K562 (cell line): ENCODE results near the gene C4A. TPM values are rescaled to one million over a fixed set of nuclear protein-coding genes. Genes with fewer than 3 reads are reported as not detected.

Source experiments
- CEBPB ChIP-seq: fragments of 450-650 bp; IDR thresholded peaks from 2 replicates; pipeline ENCODE4 v1.6.1; 2016; ENCODE audit warnings: missing genetic modification characterization, missing compliant biosample characterization
- DACH1 ChIP-seq: fragments of 450-650 bp; IDR thresholded peaks from 2 replicates; pipeline ENCODE4 v1.6.1; 2018; ENCODE audit not compliant: partially characterized antibody
- IFI16 ChIP-seq: fragments of 250-450 bp; sonication (Bioruptor Pico); IDR thresholded peaks from 2 replicates; pipeline ENCODE4 v2.1.2; 2022; ENCODE audit warnings: mild to moderate bottlenecking, inconsistent platforms
- OTX1 ChIP-seq: fragments of 450-650 bp; formaldehyde crosslinking; IDR thresholded peaks from 2 replicates; pipeline ENCODE4 v1.4.0; 2022; ENCODE audit warnings: mild to moderate bottlenecking
- POLR2G ChIP-seq: fragments of 200-400 bp; formaldehyde crosslinking; IDR thresholded peaks from 2 replicates; pipeline ENCODE4 v1.6.1; 2017; ENCODE audit warnings: low read depth, mild to moderate bottlenecking, antibody characterized with exemption, low read length, moderate library complexity
- SFPQ ChIP-seq: fragments of 200-400 bp; formaldehyde crosslinking; IDR thresholded peaks from 2 replicates; pipeline ENCODE4 v1.6.1; 2017; ENCODE audit warnings: mild to moderate bottlenecking, low read depth, low read length, moderate library complexity
- SP2 ChIP-seq: IDR thresholded peaks from 2 replicates; pipeline ENCODE4 v1.6.1; 2011; ENCODE audit warnings: mild to moderate bottlenecking, low read depth, low read length, moderate library complexity; ENCODE audit not compliant: poor library complexity, severe bottlenecking; ENCODE audit errors: extremely low read depth
- XRCC4 ChIP-seq: IDR thresholded peaks from one replicate; pipeline ENCODE4 v1.6.1; 2011; ENCODE audit not compliant: insufficient read depth, insufficient read length; ENCODE audit errors: extremely low read depth
- polyA plus RNA-seq, 8 experiments: library from polyadenylated mRNA; depleted of rRNA in 4 of 8; stranded (reverse) in 5 of 8; unstranded in 3 of 8; fragments of >200 nt; fragmentation: Nextera tagmentation in 2 of 8; fragmentation: Illumina TruSeq in 1 of 8; extraction: Ambion mirVana in 2 of 8; extraction: Trizol in 1 of 8; gene quantifications; 2 replicates each; pipeline versions ENCODE4 v1.2.1 to v1.2.3, GENCODE V29; 2011 to 2014; ENCODE audit warnings: inconsistent platforms in 1 of 8, missing spikeins in 1 of 8
- total RNA-seq, 7 experiments: library from RNA; depleted of rRNA in 6 of 7; stranded (reverse); fragments of >200 nt in 6 of 7; fragmentation: Illumina TruSeq in 2 of 7; extraction: Trizol in 2 of 7; gene quantifications; 2 replicates each; pipeline versions ENCODE4 v1.2.1 to v1.2.3, GENCODE V29; 2011 to 2021; ENCODE audit warnings: low replicate concordance in 1 of 7
- TF ChIP-seq, protein P1 (sequence below): fragments of 450-650 bp; IDR thresholded peaks from 2 replicates; pipeline ENCODE4 v1.6.1; 2016; ENCODE audit warnings: low read depth
- TF ChIP-seq, protein P2 (sequence below), 2 experiments: fragments of 450-650 bp in 1 of 2; IDR thresholded peaks; 2 replicates each; pipeline ENCODE4 v1.6.1; 2011 to 2017; ENCODE audit warnings: low read depth in 2 of 2, antibody characterized with exemption in 1 of 2, borderline replicate concordance in 1 of 2, low read length in 1 of 2, mild to moderate bottlenecking in 1 of 2, mixed read lengths in 1 of 2; ENCODE audit not compliant: control insufficient read depth in 1 of 2

C4A gene
- total and polyA plus RNA-seq, 9 of the 15 experiments (the other 6 are each of a cell fraction or from before 2014, with no cell fraction given) = 0.27 to 7.6 (median 5.0) TPM

DNA sequence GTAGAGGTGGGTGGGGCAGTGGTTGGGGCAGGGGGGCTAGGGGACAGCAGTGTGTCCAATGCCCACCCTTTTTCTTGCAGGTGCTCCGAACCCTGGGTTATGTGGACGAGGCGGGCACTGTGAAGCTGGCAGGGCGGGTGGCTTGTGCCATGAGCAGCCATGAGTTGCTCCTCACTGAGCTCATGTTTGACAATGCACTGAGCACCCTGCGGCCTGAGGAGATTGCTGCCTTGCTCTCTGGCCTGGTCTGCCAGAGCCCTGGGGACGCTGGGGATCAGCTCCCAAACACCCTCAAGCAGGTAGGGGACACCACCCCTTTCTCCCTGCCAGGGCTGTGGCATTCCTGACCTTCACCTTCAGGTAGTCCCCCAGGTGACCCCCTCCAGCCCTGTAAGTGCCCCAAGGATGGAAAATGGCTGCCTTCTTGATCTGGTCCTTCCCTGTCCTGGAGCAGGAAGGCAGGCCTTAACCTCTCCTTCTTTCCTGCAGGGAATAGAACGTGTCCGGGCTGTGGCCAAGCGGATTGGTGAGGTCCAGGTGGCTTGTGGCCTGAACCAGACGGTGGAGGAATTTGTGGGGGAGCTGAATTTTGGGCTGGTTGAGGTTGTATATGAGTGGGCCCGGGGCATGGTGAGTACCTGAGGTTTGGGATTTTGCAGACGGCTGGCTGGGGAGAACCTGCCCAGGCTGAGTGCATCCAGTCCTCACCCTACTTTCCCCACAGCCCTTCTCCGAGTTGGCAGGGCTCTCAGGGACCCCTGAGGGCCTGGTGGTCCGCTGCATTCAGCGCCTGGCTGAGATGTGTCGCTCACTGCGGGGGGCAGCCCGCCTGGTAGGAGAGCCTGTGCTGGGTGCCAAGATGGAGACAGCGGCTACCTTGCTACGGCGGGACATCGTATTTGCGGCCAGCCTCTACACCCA is 12.8 kb upstream of the C4A start (continued):
- TF ChIP-seq SFPQ (no peak), OTX1 (CRISPR knock-in tag) (0 out of 2 replicates have a peak, but pooled peaks have one; percentile 73), IFI16 (CRISPR knock-in tag) (0 out of 2 replicates have a peak, but pooled peaks have one; percentile 46), XRCC4 (no peak), CEBPB (tag) (no peak), SP2 (no peak), POLR2G (peak; percentile 15; the same call in 1 of the 2 replicates), DACH1 (no peak)
- TF ChIP-seq, protein P1, sequence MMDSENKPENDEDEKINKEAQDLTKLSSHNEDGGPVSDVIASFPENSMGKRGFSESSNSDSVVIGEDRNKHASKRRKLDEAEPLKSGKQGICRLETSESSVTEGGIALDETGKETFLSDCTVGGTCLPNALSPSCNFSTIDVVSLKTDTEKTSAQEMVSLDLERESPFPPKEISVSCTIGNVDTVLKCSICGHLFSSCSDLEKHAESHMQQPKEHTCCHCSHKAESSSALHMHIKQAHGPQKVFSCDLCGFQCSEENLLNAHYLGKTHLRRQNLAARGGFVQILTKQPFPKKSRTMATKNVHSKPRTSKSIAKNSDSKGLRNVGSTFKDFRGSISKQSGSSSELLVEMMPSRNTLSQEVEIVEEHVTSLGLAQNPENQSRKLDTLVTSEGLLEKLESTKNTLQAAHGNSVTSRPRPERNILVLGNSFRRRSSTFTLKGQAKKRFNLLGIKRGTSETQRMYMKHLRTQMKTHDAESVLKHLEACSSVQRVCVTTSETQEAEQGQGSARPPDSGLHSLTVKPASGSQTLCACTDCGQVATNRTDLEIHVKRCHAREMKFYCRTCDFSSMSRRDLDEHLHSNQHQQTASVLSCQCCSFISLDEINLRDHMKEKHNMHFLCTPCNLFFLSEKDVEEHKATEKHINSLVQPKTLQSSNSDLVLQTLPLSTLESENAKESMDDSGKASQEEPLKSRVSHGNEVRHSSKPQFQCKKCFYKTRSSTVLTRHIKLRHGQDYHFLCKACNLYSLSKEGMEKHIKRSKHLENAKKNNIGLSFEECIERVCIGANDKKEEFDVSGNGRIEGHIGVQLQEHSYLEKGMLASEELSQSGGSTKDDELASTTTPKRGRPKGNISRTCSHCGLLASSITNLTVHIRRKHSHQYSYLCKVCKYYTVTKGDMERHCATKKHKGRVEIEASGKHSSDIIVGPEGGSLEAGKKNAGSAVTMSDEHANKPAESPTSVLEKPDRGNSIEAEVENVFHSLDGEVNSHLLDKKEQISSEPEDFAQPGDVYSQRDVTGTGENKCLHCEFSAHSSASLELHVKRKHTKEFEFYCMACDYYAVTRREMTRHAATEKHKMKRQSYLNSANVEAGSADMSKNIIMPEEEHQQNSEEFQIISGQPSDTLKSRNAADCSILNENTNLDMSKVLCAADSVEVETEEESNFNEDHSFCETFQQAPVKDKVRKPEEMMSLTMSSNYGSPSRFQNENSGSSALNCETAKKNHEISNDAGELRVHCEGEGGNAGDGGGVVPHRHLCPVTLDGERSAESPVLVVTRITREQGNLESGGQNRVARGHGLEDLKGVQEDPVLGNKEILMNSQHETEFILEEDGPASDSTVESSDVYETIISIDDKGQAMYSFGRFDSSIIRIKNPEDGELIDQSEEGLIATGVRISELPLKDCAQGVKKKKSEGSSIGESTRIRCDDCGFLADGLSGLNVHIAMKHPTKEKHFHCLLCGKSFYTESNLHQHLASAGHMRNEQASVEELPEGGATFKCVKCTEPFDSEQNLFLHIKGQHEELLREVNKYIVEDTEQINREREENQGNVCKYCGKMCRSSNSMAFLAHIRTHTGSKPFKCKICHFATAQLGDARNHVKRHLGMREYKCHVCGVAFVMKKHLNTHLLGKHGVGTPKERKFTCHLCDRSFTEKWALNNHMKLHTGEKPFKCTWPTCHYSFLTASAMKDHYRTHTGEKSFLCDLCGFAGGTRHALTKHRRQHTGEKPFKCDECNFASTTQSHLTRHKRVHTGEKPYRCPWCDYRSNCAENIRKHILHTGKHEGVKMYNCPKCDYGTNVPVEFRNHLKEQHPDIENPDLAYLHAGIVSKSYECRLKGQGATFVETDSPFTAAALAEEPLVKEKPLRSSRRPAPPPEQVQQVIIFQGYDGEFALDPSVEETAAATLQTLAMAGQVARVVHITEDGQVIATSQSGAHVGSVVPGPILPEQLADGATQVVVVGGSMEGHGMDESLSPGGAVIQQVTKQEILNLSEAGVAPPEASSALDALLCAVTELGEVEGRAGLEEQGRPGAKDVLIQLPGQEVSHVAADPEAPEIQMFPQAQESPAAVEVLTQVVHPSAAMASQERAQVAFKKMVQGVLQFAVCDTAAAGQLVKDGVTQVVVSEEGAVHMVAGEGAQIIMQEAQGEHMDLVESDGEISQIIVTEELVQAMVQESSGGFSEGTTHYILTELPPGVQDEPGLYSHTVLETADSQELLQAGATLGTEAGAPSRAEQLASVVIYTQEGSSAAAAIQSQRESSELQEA = no peak
- TF ChIP-seq, protein P2, sequence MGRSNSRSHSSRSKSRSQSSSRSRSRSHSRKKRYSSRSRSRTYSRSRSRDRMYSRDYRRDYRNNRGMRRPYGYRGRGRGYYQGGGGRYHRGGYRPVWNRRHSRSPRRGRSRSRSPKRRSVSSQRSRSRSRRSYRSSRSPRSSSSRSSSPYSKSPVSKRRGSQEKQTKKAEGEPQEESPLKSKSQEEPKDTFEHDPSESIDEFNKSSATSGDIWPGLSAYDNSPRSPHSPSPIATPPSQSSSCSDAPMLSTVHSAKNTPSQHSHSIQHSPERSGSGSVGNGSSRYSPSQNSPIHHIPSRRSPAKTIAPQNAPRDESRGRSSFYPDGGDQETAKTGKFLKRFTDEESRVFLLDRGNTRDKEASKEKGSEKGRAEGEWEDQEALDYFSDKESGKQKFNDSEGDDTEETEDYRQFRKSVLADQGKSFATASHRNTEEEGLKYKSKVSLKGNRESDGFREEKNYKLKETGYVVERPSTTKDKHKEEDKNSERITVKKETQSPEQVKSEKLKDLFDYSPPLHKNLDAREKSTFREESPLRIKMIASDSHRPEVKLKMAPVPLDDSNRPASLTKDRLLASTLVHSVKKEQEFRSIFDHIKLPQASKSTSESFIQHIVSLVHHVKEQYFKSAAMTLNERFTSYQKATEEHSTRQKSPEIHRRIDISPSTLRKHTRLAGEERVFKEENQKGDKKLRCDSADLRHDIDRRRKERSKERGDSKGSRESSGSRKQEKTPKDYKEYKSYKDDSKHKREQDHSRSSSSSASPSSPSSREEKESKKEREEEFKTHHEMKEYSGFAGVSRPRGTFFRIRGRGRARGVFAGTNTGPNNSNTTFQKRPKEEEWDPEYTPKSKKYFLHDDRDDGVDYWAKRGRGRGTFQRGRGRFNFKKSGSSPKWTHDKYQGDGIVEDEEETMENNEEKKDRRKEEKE (IDR thresholded peaks at IDR 0.05; ENCODE audit: borderline replicate concordance in 1 of 2, control insufficient read depth in 1 of 2, low read depth in 2 of 2, low read length in 1 of 2) = no peak
